HepG2 (cell line): ENCODE results near the gene MAP2K1. TPM values are rescaled to one million over a fixed set of nuclear protein-coding genes. Genes with fewer than 3 reads are reported as not detected.
A peak's percentile ranks its signal among the peaks of the same experiment; 100 is the strongest.

Experiments used
- CREB1 ChIP-seq, 2 experiments: fragments of 450-650 bp in 1 of 2; IDR thresholded peaks; 2 replicates each; pipeline ENCODE4 v1.6.1; 2016 to 2017; ENCODE audit warnings: control low read depth in 1 of 2, mild to moderate bottlenecking in 1 of 2, missing compliant biosample characterization in 1 of 2, missing genetic modification characterization in 1 of 2
- HNRNPH1 ChIP-seq: fragments of 200-400 bp; formaldehyde crosslinking; optimal IDR thresholded peaks from 2 replicates; pipeline ENCODE3; 2017; ENCODE audit warnings: mild to moderate bottlenecking, low read depth, low read length
- KLF9 ChIP-seq: IDR thresholded peaks from 2 replicates; pipeline ENCODE4 v1.6.1; 2016; ENCODE audit warnings: low read depth
- NCOA2 ChIP-seq: sonication (generic); formaldehyde crosslinking; IDR thresholded peaks from 2 replicates; pipeline ENCODE4 v1.8.0; 2022; ENCODE audit warnings: inconsistent platforms
- PAF1 ChIP-seq: IDR thresholded peaks from 2 replicates; pipeline ENCODE4 v1.6.1; 2016; ENCODE audit warnings: missing genetic modification reagents, missing compliant biosample characterization
- TBL1XR1 ChIP-seq: fragments of 150-350 bp; IDR thresholded peaks from 2 replicates; pipeline ENCODE4 v1.6.1; 2014; ENCODE audit warnings: borderline replicate concordance, low read length; ENCODE audit not compliant: partially characterized antibody
- TBX3 ChIP-seq: fragments of 450-650 bp; IDR thresholded peaks from 2 replicates; pipeline ENCODE4 v1.6.1; 2017; ENCODE audit warnings: antibody characterized with exemption, mild to moderate bottlenecking, inconsistent platforms, borderline replicate concordance
- TRIM24 ChIP-seq: sonication (generic); formaldehyde crosslinking; IDR thresholded peaks from 2 replicates; pipeline ENCODE4 v1.8.0; 2022; ENCODE audit warnings: mild to moderate bottlenecking, missing genetic modification reagents
- ZBTB34 ChIP-seq: sonication (generic); formaldehyde crosslinking; IDR thresholded peaks from 2 replicates; pipeline ENCODE4 v1.8.0; 2022; ENCODE audit warnings: mild to moderate bottlenecking, missing genetic modification reagents
- ZBTB7A ChIP-seq: sonication (generic); formaldehyde crosslinking; IDR thresholded peaks from 2 replicates; pipeline ENCODE4 v1.8.0; 2022; ENCODE audit warnings: mild to moderate bottlenecking, missing genetic modification reagents
- ZNF121 ChIP-seq: sonication (generic); formaldehyde crosslinking; IDR thresholded peaks from 2 replicates; pipeline ENCODE4 v1.5.0; 2020; ENCODE audit warnings: mild to moderate bottlenecking, missing genetic modification reagents
- ZNF18 ChIP-seq: sonication (generic); formaldehyde crosslinking; IDR thresholded peaks from 2 replicates; pipeline ENCODE4 v1.8.0; 2022; ENCODE audit warnings: mild to moderate bottlenecking, missing genetic modification reagents; ENCODE audit not compliant: insufficient replicate concordance
- ZNF24 ChIP-seq: fragments of 450-650 bp; IDR thresholded peaks from 2 replicates; pipeline ENCODE4 v1.6.1; 2017; ENCODE audit warnings: antibody characterized with exemption, mild to moderate bottlenecking
- ZNF251 ChIP-seq: sonication (generic); formaldehyde crosslinking; IDR thresholded peaks from 2 replicates; pipeline ENCODE4 v1.9.0; 2021; ENCODE audit warnings: mild to moderate bottlenecking, missing genetic modification reagents
- ZNF263 ChIP-seq: sonication (generic); formaldehyde crosslinking; IDR thresholded peaks from 2 replicates; pipeline ENCODE4 v1.4.0; 2020; ENCODE audit warnings: missing genetic modification reagents
- ZNF274 ChIP-seq: sonication (generic); formaldehyde crosslinking; IDR thresholded peaks from 2 replicates; pipeline ENCODE4 v1.5.1; 2020; ENCODE audit warnings: mild to moderate bottlenecking, missing genetic modification reagents
- ZNF354B ChIP-seq: sonication (generic); formaldehyde crosslinking; IDR thresholded peaks from 2 replicates; pipeline ENCODE4 v1.8.0; 2022; ENCODE audit warnings: mild to moderate bottlenecking, missing genetic modification reagents
- ZNF766 ChIP-seq: sonication (generic); formaldehyde crosslinking; IDR thresholded peaks from 2 replicates; pipeline ENCODE4 v1.5.0; 2020; ENCODE audit warnings: missing genetic modification reagents, borderline replicate concordance
- ZNF782 ChIP-seq: sonication (generic); formaldehyde crosslinking; IDR thresholded peaks from 2 replicates; pipeline ENCODE4 v1.4.0; 2020; ENCODE audit warnings: missing genetic modification reagents, mild to moderate bottlenecking, borderline replicate concordance
- polyA plus RNA-seq, 8 experiments: library from polyadenylated mRNA; depleted of rRNA in 3 of 8; stranded (reverse) in 7 of 8; unstranded in 1 of 8; fragments of >200 nt; fragmentation: Illumina TruSeq in 4 of 8; extraction: Trizol in 4 of 8; gene quantifications; 2 replicates each; pipeline versions ENCODE4 v1.2.1 to v1.2.3, GENCODE V29; 2011 to 2016; ENCODE audit warnings: low read depth in 4 of 8, missing spikeins in 1 of 8, mixed read lengths in 1 of 8; ENCODE audit not compliant: insufficient read depth in 1 of 8
- total RNA-seq, 5 experiments: library from RNA; depleted of rRNA; stranded (reverse); fragments of >200 nt; fragmentation: Illumina TruSeq; extraction: Trizol; gene quantifications; 2 replicates each; pipeline ENCODE4 v1.2.3, GENCODE V29; 2016; ENCODE audit warnings: low read depth in 1 of 5
- TF ChIP-seq, protein P1 (sequence below): sonication (generic); formaldehyde crosslinking; IDR thresholded peaks from 2 replicates; pipeline ENCODE4 v1.9.0; 2022; ENCODE audit warnings: low read depth, missing genetic modification reagents
- TF ChIP-seq, protein P2 (sequence below): sonication (generic); formaldehyde crosslinking; IDR thresholded peaks from 2 replicates; pipeline ENCODE4 v1.8.1; 2023; ENCODE audit warnings: mild to moderate bottlenecking, missing genetic modification reagents, borderline replicate concordance
- TF ChIP-seq, protein P3 (sequence below): sonication (generic); formaldehyde crosslinking; IDR thresholded peaks from 2 replicates; pipeline ENCODE4 v1.5.0; 2020; ENCODE audit warnings: mild to moderate bottlenecking, missing genetic modification reagents, borderline replicate concordance

The MAP2K1 gene
- total and polyA plus RNA-seq, 2 of the 13 experiments (the other 11 are each of a cell fraction or from before 2014, with no cell fraction given) = 24.1 to 49.2 TPM

DNA sequence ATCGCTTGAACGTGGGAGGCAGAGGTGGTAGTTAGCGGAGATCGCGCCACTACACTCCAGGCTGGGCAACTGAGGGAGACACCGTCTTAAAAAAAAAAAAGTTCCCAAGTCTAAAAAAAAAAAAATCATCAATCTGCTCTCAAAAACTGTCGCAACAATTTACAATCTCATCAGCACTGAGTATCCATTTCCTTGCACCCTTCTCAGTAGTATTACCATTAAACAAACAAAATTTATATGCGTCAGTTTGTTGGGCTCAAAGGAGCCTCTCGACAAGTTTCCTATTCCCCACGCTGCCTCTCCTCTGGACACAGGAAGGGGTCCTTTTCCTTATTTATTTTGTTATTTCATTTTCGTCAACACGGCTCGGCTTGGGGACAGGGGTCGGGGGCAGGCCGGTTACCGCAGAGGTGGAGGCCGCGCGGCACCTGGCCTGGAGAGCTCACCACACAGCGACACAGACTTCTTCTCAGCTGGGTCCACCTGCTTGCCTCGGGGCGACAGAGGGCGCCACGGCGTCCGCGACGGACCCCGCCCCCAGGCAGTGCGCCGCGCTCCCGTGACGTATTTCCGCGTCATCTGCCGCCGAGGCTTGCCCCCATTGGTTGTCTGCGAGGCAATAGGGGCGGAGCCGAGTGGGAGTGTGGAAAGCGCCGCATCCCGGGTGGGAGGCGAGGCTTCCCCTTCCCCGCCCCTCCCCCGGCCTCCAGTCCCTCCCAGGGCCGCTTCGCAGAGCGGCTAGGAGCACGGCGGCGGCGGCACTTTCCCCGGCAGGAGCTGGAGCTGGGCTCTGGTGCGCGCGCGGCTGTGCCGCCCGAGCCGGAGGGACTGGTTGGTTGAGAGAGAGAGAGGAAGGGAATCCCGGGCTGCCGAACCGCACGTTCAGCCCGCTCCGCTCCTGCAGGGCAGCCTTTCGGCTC lies at the start of gene MAP2K1 (continued):
- TF ChIP-seq ZNF251 (CRISPR knock-in tag) (no peak), PAF1 (no peak), NCOA2 (peak; percentile 20; the same call in 1 of the 2 replicates), KLF9 (CRISPR knock-in tag) (peak; percentile 86; the same call in 1 of the 2 replicates), ZNF18 (CRISPR knock-in tag) (no peak), ZNF263 (CRISPR knock-in tag) (no peak), TRIM24 (CRISPR knock-in tag) (no peak), ZBTB34 (CRISPR knock-in tag) (peak; percentile 66; the same call in 1 of the 2 replicates), ZNF766 (CRISPR knock-in tag) (no peak), ZNF274 (CRISPR knock-in tag) (peak; percentile 64; the same call in 1 of the 2 replicates), HNRNPH1 (no peak), CREB1 (IDR thresholded peaks at IDR 0.05) (peak; percentile 99), CREB1 (CRISPR knock-in tag; IDR thresholded peaks at IDR 0.05) (peak; percentile 96), ZBTB7A (CRISPR knock-in tag) (peak; percentile 64; the same call in 1 of the 2 replicates), TBX3 (peak; percentile 25; the same call in 1 of the 2 replicates), ZNF782 (CRISPR knock-in tag) (no peak), ZNF24 (no peak), TBL1XR1 (no peak), ZNF121 (CRISPR knock-in tag) (0 out of 2 replicates have a peak, but pooled peaks have one; percentile 14), ZNF354B (no peak)
- TF ChIP-seq, protein P1, sequence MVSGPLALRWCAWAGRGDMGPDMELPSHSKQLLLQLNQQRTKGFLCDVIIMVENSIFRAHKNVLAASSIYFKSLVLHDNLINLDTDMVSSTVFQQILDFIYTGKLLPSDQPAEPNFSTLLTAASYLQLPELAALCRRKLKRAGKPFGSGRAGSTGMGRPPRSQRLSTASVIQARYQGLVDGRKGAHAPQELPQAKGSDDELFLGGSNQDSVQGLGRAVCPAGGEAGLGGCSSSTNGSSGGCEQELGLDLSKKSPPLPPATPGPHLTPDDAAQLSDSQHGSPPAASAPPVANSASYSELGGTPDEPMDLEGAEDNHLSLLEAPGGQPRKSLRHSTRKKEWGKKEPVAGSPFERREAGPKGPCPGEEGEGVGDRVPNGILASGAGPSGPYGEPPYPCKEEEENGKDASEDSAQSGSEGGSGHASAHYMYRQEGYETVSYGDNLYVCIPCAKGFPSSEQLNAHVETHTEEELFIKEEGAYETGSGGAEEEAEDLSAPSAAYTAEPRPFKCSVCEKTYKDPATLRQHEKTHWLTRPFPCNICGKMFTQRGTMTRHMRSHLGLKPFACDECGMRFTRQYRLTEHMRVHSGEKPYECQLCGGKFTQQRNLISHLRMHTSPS (CRISPR knock-in tag) = peak; percentile 23; the same call in 1 of the 2 replicates
- TF ChIP-seq, protein P2, sequence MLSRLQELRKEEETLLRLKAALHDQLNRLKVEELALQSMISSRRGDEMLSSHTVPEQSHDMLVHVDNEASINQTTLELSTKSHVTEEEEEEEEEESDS = no peak
- TF ChIP-seq, protein P3, sequence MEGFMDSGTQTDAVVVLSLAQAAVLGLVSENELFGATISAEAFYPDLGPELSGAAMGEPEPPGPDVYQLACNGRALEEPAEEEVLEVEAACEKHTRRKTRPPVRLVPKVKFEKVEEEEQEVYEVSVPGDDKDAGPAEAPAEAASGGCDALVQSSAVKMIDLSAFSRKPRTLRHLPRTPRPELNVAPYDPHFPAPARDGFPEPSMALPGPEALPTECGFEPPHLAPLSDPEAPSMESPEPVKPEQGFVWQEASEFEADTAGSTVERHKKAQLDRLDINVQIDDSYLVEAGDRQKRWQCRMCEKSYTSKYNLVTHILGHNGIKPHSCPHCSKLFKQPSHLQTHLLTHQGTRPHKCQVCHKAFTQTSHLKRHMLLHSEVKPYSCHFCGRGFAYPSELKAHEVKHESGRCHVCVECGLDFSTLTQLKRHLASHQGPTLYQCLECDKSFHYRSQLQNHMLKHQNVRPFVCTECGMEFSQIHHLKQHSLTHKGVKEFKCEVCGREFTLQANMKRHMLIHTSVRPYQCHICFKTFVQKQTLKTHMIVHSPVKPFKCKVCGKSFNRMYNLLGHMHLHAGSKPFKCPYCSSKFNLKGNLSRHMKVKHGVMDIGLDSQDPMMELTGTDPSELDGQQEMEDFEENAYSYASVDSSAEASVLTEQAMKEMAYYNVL (CRISPR knock-in tag) = 0 out of 2 replicates have a peak, but pooled peaks have one; percentile 6
